ENCODE data around the gene CDK13. TPM values are rescaled to one million over a fixed set of nuclear protein-coding genes. Genes with fewer than 3 reads are reported as not detected.

Gene CDK13
- total RNA-seq, 1 experiment from 2014 or later, result 52.2 TPM

DNA sequence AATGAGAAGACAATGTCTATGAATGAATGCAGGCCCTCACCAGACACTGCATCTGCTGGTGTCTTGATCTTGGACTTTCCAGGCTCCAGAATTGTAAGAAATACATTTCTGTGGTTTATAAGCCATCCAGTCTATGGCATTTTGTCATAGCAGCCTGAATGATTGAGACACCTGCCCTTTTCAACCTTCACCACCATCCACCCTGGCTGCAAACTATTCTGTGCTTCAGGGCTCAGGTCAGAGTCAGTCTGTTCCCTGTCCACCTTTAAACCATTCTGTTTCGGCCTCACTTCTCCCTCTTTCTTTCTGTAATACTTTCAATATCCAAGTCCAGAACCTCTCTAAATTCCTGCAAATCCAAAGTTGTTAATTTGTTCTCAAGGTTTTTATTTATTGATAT is 15.9 kb upstream of the CDK13 start:
- H3K18ac ChIP-seq (ENCODE audit: insufficient read length, low read depth, low read length), result no peak overlapping the region
- no peaks in the 10 kb centered on the region for H3K23me2 ChIP-seq (ENCODE audit: insufficient read length, low read depth, low read length, poor library complexity, severe bottlenecking)
- H3K4me2 ChIP-seq (ENCODE audit: insufficient read depth, insufficient read length, low read length), result no peak overlapping the region
- no peak for DNase-seq
- H4K20me1 ChIP-seq (ENCODE audit: control insufficient read depth, insufficient read depth, insufficient read length), result no peaks in the 10 kb centered on the region
- no peaks in the 10 kb centered on the region for H3K79me1 ChIP-seq (ENCODE audit: insufficient read depth, low read depth, low read length, poor library complexity, severe bottlenecking)
- no peak overlapping the region for H2BK5ac ChIP-seq (ENCODE audit: insufficient read length, low read length)
- H3K14ac ChIP-seq (ENCODE audit: insufficient read depth, low read length), result no peak overlapping the region
- H3K9ac ChIP-seq (ENCODE audit: extremely low read depth, insufficient read length, low read length), result no peak overlapping the region
- no peaks in the 10 kb centered on the region for H3K4me1 ChIP-seq (ENCODE audit: insufficient read depth, low read length)
- H3K27me3 ChIP-seq (ENCODE audit: insufficient read depth, low read length), result no peaks in the 10 kb centered on the region
- Mint-ChIP-seq H3K4me3 (no peak overlapping the region), H3K27me3 (ENCODE audit: low read depth) (no peaks in the 10 kb centered on the region), H3K27ac (no peak overlapping the region), H3K36me3 (ENCODE audit: insufficient read depth in 1 of 3, low read depth in 3 of 3) (no peaks in the 10 kb centered on the region), H3K9me3 (no peaks in the 10 kb centered on the region), H3K4me1 (peaks cover 2% of the 10 kb centered on the region in 2 experiments; a peak in 2 of 4 replicates)
- H3K23ac ChIP-seq (ENCODE audit: insufficient read length, low read depth, low read length), result no peak overlapping the region
- no peak overlapping the region for H2BK120ac ChIP-seq (ENCODE audit: low read depth, low read length, poor library complexity, severe bottlenecking)
- H3K56ac ChIP-seq (ENCODE audit: insufficient read length, low read depth, low read length), result no peak overlapping the region
- H2AFZ ChIP-seq (ENCODE audit: low read length), result no peak overlapping the region
- H4K8ac ChIP-seq (replicated peaks; ENCODE audit: insufficient read length, low read depth, low read length), result no peak overlapping the region
- H3K79me2 ChIP-seq (ENCODE audit: insufficient read depth, low read length), result no peaks in the 10 kb centered on the region
- TF ChIP-seq, protein P1, sequence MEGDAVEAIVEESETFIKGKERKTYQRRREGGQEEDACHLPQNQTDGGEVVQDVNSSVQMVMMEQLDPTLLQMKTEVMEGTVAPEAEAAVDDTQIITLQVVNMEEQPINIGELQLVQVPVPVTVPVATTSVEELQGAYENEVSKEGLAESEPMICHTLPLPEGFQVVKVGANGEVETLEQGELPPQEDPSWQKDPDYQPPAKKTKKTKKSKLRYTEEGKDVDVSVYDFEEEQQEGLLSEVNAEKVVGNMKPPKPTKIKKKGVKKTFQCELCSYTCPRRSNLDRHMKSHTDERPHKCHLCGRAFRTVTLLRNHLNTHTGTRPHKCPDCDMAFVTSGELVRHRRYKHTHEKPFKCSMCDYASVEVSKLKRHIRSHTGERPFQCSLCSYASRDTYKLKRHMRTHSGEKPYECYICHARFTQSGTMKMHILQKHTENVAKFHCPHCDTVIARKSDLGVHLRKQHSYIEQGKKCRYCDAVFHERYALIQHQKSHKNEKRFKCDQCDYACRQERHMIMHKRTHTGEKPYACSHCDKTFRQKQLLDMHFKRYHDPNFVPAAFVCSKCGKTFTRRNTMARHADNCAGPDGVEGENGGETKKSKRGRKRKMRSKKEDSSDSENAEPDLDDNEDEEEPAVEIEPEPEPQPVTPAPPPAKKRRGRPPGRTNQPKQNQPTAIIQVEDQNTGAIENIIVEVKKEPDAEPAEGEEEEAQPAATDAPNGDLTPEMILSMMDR (conservative IDR thresholded peaks at IDR 0.05), result no peak
- no CpG with 5 or more reads among the region's 1 CpG for WGBS (ENCODE audit: extremely low coverage, insufficient read length, low lambda C conversion rate)
- no peak overlapping the region for H4K5ac ChIP-seq (ENCODE audit: insufficient read length, low read depth, low read length)
- no peak overlapping the region for H4K91ac ChIP-seq (ENCODE audit: insufficient read length, low read depth, low read length)
- H3K27ac ChIP-seq (ENCODE audit: insufficient read length, low read depth, low read length), result no peak overlapping the region
- H2BK15ac ChIP-seq (ENCODE audit: low read depth, low read length), result no peak overlapping the region
- no peak overlapping the region for H2BK12ac ChIP-seq (ENCODE audit: insufficient read length, low read depth, low read length)
- no peak overlapping the region for H2BK20ac ChIP-seq (ENCODE audit: low read depth, low read length, poor library complexity, severe bottlenecking)
- no peak overlapping the region for H3K4ac ChIP-seq (ENCODE audit: low read depth, low read length)
- no peak overlapping the region for H2AK5ac ChIP-seq (ENCODE audit: insufficient read length, low read length)
- H3K9me3 ChIP-seq (ENCODE audit: control insufficient read depth, low read depth, low read length), result no peaks in the 10 kb centered on the region
- no peak overlapping the region for H3T11ph ChIP-seq (ENCODE audit: low read length)
